ENCODE data around the gene ATG16L2.
"Not testable (repeated sequence)": the region's sequence is repeated elsewhere in the genome, so short reads cannot be mapped to it uniquely, and the experiment has no call there.

Gene ATG16L2

GRCh38 chr11:72824811-72825505, 10.7 kb downstream of the ATG16L2 start:
- H3K27me3 ChIP-seq (ENCODE audit: insufficient read depth, low read depth): no peaks in the 10 kb centered on the region
- TF ChIP-seq, protein P1, sequence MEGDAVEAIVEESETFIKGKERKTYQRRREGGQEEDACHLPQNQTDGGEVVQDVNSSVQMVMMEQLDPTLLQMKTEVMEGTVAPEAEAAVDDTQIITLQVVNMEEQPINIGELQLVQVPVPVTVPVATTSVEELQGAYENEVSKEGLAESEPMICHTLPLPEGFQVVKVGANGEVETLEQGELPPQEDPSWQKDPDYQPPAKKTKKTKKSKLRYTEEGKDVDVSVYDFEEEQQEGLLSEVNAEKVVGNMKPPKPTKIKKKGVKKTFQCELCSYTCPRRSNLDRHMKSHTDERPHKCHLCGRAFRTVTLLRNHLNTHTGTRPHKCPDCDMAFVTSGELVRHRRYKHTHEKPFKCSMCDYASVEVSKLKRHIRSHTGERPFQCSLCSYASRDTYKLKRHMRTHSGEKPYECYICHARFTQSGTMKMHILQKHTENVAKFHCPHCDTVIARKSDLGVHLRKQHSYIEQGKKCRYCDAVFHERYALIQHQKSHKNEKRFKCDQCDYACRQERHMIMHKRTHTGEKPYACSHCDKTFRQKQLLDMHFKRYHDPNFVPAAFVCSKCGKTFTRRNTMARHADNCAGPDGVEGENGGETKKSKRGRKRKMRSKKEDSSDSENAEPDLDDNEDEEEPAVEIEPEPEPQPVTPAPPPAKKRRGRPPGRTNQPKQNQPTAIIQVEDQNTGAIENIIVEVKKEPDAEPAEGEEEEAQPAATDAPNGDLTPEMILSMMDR (conservative IDR thresholded peaks at IDR 0.05; ENCODE audit: low read depth, low read length): no peak
- no peak overlapping the region for H3K4me2 ChIP-seq
- no peak overlapping the region for H3K27ac ChIP-seq
- no peak overlapping the region for H3K9ac ChIP-seq
- no peaks in the 10 kb centered on the region for H4K20me1 ChIP-seq (ENCODE audit: insufficient read depth)
- no peaks in the 10 kb centered on the region for H3K36me3 ChIP-seq (ENCODE audit: insufficient read depth)
- H3K4me1 ChIP-seq (ENCODE audit: low read depth, poor library complexity, severe bottlenecking): peaks cover 26% of the 10 kb centered on the region
- H3K4me3 ChIP-seq (IDR thresholded peaks at IDR 0.05; ENCODE audit: insufficient read depth, low read depth, low read length): no peak overlapping the region
- no peaks in the 10 kb centered on the region for H3K79me2 ChIP-seq (ENCODE audit: insufficient read depth, low read depth)
- H2AFZ ChIP-seq (ENCODE audit: low read depth): no peak overlapping the region

DNA sequence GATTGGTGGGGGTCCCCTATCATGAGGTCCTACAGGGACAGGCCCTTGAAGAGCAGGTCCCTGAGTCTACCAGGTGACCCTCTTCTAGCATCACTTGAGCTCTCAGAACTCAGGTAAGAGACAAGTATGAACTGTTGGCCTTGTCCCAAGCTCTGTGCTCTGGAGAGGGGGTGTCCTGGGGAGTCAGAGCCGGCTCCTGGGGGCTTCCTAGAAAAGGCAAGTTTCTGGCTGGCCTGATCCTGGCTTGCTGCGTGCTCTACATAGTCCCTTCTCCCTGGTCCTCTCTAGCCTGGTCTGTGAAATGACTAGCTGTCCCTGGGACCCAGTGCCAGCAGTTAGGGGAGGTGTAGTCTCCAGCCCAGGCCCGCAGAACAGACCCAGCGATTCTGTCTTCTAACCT, 11.4 kb downstream of the ATG16L2 start:
- TF ChIP-seq, protein P1 (conservative IDR thresholded peaks at IDR 0.05; ENCODE audit: low read depth, low read length): no peak
- Histone ChIP-seq H3K9ac (no peak overlapping the region), H3K27me3 (ENCODE audit: insufficient read depth, low read depth) (no peaks in the 10 kb centered on the region), H3K36me3 (ENCODE audit: insufficient read depth) (no peaks in the 10 kb centered on the region), H3K4me2 (no peak overlapping the region), H3K79me2 (ENCODE audit: insufficient read depth, low read depth) (no peaks in the 10 kb centered on the region), H3K4me1 (ENCODE audit: low read depth, poor library complexity, severe bottlenecking) (peaks cover 26% of the 10 kb centered on the region), H2AFZ (ENCODE audit: low read depth) (no peak overlapping the region), H3K27ac (no peak overlapping the region), H4K20me1 (ENCODE audit: insufficient read depth) (no peaks in the 10 kb centered on the region), H3K4me3 (IDR thresholded peaks at IDR 0.05; ENCODE audit: insufficient read depth, low read depth, low read length) (no peak overlapping the region)

DNA sequence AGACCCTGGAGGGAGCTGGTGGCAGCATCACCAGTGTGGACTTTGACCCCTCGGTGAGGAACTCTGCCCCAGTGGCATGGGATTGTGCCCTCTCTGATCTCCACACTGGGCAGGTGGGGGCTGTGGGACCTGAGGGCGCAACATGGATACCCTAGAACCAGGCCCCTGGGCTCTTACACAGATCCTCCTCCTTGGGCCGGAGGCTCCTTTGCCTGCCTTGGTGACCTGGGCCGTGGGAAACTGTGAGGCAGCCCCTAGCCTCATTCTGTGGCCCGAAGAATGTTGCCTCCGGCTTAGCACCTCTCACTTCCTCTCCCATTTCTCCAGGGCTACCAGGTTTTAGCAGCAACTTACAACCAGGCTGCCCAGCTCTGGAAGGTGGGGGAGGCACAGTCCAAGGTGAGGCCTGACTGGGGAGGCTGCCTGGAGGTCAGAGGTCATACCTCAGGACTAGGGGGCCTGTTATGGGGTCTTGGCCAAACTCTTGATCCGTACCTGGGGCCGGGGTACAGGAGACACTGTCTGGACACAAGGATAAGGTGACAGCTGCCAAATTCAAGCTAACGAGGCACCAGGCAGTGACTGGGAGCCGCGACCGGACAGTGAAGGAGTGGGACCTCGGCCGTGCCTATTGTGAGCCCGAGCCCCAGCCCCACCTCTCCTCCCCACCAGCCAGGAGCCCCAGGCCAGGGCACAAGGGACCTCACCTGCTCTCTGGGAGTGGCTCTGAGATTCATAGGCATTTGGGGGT, 12.2 kb downstream of the ATG16L2 start:
- H4K20me1 ChIP-seq (ENCODE audit: insufficient read depth): no peaks in the 10 kb centered on the region
- no peaks in the 10 kb centered on the region for H3K27me3 ChIP-seq (ENCODE audit: insufficient read depth, low read depth)
- no peaks in the 10 kb centered on the region for H3K79me2 ChIP-seq (ENCODE audit: insufficient read depth, low read depth)
- no peak overlapping the region for H3K27ac ChIP-seq
- peaks cover 23% of the 10 kb centered on the region for H3K4me1 ChIP-seq (ENCODE audit: low read depth, poor library complexity, severe bottlenecking)
- no peak overlapping the region for H3K4me2 ChIP-seq
- no peak overlapping the region for H2AFZ ChIP-seq (ENCODE audit: low read depth)
- no peak overlapping the region for H3K4me3 ChIP-seq (IDR thresholded peaks at IDR 0.05; ENCODE audit: insufficient read depth, low read depth, low read length)
- H3K36me3 ChIP-seq (ENCODE audit: insufficient read depth): no peaks in the 10 kb centered on the region
- TF ChIP-seq, protein P1 (conservative IDR thresholded peaks at IDR 0.05; ENCODE audit: low read depth, low read length): no peak
- H3K9ac ChIP-seq: no peak overlapping the region

- TF ChIP-seq, protein P1 (conservative IDR thresholded peaks at IDR 0.05; ENCODE audit: low read depth, low read length): no peak
- Histone ChIP-seq H3K4me1 (ENCODE audit: low read depth, poor library complexity, severe bottlenecking) (peaks cover 18% of the 10 kb centered on the region), H3K4me2 (no peak overlapping the region), H3K27ac (no peak overlapping the region; the same call in 1 of the 2 replicates), H3K36me3 (ENCODE audit: insufficient read depth) (no peaks in the 10 kb centered on the region), H3K27me3 (ENCODE audit: insufficient read depth, low read depth) (no peaks in the 10 kb centered on the region), H4K20me1 (ENCODE audit: insufficient read depth) (no peaks in the 10 kb centered on the region), H3K79me2 (ENCODE audit: insufficient read depth, low read depth) (no peaks in the 10 kb centered on the region), H3K4me3 (IDR thresholded peaks at IDR 0.05; ENCODE audit: insufficient read depth, low read depth, low read length) (no peak overlapping the region), H3K9ac (no peak overlapping the region), H2AFZ (ENCODE audit: low read depth) (no peak overlapping the region)
These were observed 12.8 kb downstream of the ATG16L2 start for GRCh38 chr11:72826942-72827480.

GRCh38 chr11:72827656-72828055, 13.4 kb downstream of the ATG16L2 start:
- H4K20me1 ChIP-seq (ENCODE audit: insufficient read depth); H3K27me3 ChIP-seq (ENCODE audit: insufficient read depth, low read depth); H3K36me3 ChIP-seq (ENCODE audit: insufficient read depth); H3K4me3 ChIP-seq (IDR thresholded peaks at IDR 0.05; ENCODE audit: insufficient read depth, low read depth, low read length); H3K79me2 ChIP-seq (ENCODE audit: insufficient read depth, low read depth); H3K9ac ChIP-seq; H2AFZ ChIP-seq (ENCODE audit: low read depth): not testable (repeated sequence)
- Histone ChIP-seq H3K4me2 (peak overlapping the region; percentile 19; the same call in 1 of the 2 replicates), H3K27ac (peak overlapping the region; percentile 27; the same call in 1 of the 2 replicates), H3K4me1 (ENCODE audit: low read depth, poor library complexity, severe bottlenecking) (peaks cover 15% of the 10 kb centered on the region)

Measured in KMS-11 (cell line).